Pancreas (tissue), 10 donors: ENCODE measurements around the gene DLEU7. TPM values are rescaled to one million over a fixed set of nuclear protein-coding genes. Genes with fewer than 3 reads are reported as not detected.

ENCODE experiments used
- ATAC-seq, 4 donors: fragments of 200-7000 bp; cut with Tn5 transposase; one replicate each; pipeline versions ENCODE4 v1.8.0 to v1.9.1; 2020; ENCODE audit warnings: mild to moderate bottlenecking in 4 of 4, moderate library complexity in 4 of 4
- DNase-seq, 6 donors: peaks; one replicate each; pipeline ENCODE4 v3.0.0-alpha.2; 2020
- FAIRE-seq: peaks from 2 replicates; lab custom pipeline; 2012; peaks lifted over from hg19 to GRCh38; lab: Jason Lieb, UNC
- H3K27ac ChIP-seq, 4 donors: fragments of 200-600 bp; sonication (generic); 1 replicate in 3 of 4; 2 replicates in 1 of 4; pipeline versions ENCODE4 v1.5.0 to v1.8.0; 2020
- H3K27me3 ChIP-seq, 4 donors: fragments of 200-600 bp; one replicate each; pipeline ENCODE4 v1.8.0; 2021
- H3K36me3 ChIP-seq, 3 donors: fragments of 200-600 bp; sonication (generic) in 1 of 3; one replicate each; pipeline versions ENCODE4 v1.5.0 to v1.8.0; 2020 to 2021
- H3K4me1 ChIP-seq, 3 donors: fragments of 200-600 bp; one replicate each; pipeline ENCODE4 v1.8.0; 2021
- H3K4me3 ChIP-seq, 4 donors: fragments of 200-600 bp; sonication (generic) in 2 of 4; one replicate each; pipeline versions ENCODE4 v1.5.0 to v1.8.0; 2020 to 2021
- H3K9me3 ChIP-seq, 4 donors: fragments of 200-600 bp; one replicate each; pipeline ENCODE4 v1.8.0; 2021
- CTCF ChIP-seq, 4 donors: fragments of 200-600 bp; sonication (generic) in 3 of 4; IDR thresholded peaks; one replicate each; pipeline versions ENCODE4 v1.5.0 to v1.8.0; 2021; ENCODE audit warnings: antibody characterized with exemption in 4 of 4
- WGBS, 2 donors: extraction: QIAGEN DNeasy Blood & Tissue Kit; methylation state at CpG; one replicate each; pipeline ENCODE4 v1.1.7; 2013; 5-methylcytosine and 5-hydroxymethylcytosine counted together
- intact Hi-C, 3 donors: fragments of 100-400 bp; cut with DNase I; formaldehyde crosslinking; loops; one replicate each; pipeline versions ENCODE4 v1.11.1 to v1.14.2; 2022
- polyA plus RNA-seq, 2 donors: library from polyadenylated mRNA; stranded (reverse); fragments of 200-250 nt; gene quantifications; one replicate each; pipeline ENCODE4 v1.2.3, GENCODE V29; 2013
- total RNA-seq, 6 donors: library from RNA; stranded (reverse); fragmentation: NEBNext Ultra II Directional in 4 of 6; extraction: Animal tissue kit (Norgen Biotek cat#: 25700) in 4 of 6; gene quantifications; one replicate each; pipeline versions ENCODE4 v1.2.1 to v1.2.4, GENCODE V29; 2021 to 2023
- donor health status: healthy with polysubstance abuse.
- donor health status: DM: no; HTN: no; CAD: no; lungs with moderate emphysema.
- donor health status: DM: no; HTN: no; CAD: no.
- donor health status: control.
- donor health status: control.
- donor health status: Bipolar disorder and iron deficiency.
- donor health status: DM: yes; HTN: yes; CAD: no.
- donor health status: DM: no; HTN: no; CAD: no.
- donor health status: DM: no; HTN: no; CAD: no.
- donor health status: DM: yes; HTN: yes; CAD: no.

Gene DLEU7
- total and polyA plus RNA-seq, 8 donors: 0.02 to 0.47 (median 0.08) TPM; not detected in 3

DNA sequence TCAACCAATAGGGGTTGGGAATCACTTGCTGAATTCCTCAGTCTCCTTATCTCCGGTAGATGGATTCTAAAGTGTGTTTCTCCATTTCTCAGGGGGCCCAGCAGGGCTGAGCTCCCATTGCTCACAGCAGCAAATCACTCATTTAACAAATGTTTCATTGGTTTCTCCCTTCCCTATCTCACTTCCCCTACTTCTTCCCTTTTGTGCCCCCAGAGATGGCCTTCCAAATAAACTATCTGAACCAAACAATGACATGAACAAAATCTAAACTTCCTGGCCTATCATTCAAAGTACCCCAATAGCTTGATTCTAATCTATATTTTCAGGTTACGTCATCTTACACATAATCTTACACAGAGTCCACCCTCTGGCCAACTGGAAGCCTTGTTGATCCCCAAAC lies 60.4 kb downstream of the DLEU7 start:
- FAIRE-seq: no peak
- no peak for DNase-seq
- Histone ChIP-seq H3K27me3 (no peaks in the 10 kb centered on the region), H3K4me1 (no peaks in the 10 kb centered on the region), H3K9me3 (no peaks in the 10 kb centered on the region), H3K36me3 (no peaks in the 10 kb centered on the region), H3K4me3 (no peak overlapping the region), H3K27ac (no peak overlapping the region)
- TF ChIP-seq CTCF (IDR thresholded peaks at IDR 0.05): no peak
- no peak for ATAC-seq
- intact Hi-C loops: no loop called here
- 77 to 85% methylated on average over 2 of the region's 2 CpGs for WGBS, 2 donors

DNA sequence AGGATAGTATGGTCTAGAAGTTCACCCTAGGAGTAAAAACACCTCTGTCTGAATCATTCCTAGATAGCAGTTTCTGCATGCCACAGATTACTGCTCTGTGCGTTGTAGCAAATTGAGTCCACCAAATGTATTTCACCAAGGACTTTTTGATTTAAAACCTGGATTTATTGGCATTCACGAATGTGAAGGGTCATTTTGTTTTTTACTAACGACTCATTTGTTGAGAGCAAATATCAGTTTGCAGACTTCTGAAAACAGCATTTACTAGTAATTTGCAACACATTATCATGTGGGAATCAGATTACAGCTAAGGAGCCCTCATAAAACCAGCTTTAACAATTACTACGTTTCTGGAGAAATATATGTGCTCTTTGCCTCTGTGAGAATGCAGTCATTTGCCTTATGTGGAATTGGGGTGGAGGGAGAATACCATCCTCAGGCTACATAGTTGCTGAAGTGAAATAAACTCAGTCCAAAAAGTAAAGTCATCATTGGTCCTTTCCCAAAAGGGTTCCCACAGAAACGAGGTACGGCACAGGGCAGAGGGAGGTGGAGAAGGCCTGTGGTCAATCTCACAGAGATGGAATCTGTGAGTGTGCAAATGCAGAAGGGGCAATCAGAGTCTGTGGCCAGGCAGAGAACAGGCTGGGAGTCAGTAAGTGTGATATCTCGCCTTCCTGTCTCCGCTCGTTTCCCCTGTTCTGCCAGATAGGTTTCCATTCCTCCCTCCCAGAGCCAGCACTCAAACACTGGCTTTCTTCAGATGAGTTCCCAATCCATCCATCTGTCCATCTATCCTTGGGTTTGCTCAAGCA lies 63.1 kb downstream of the DLEU7 start:
- WGBS, 2 donors: 66 to 74% methylated on average over 9 of the region's 9 CpGs
- intact Hi-C loops: no loop called here
- no peak for FAIRE-seq
- Histone ChIP-seq H3K4me1 (no peaks in the 10 kb centered on the region), H3K36me3 (no peaks in the 10 kb centered on the region), H3K9me3 (no peaks in the 10 kb centered on the region), H3K27me3 (no peaks in the 10 kb centered on the region), H3K4me3 (no peak overlapping the region), H3K27ac (no peak overlapping the region)
- TF ChIP-seq CTCF (IDR thresholded peaks at IDR 0.05): no peak
- DNase-seq: no peak
- ATAC-seq: no peak

GRCh38 chr13:50779443-50780200 lies 63.9 kb downstream of the DLEU7 start:
- ATAC-seq (no peak), FAIRE-seq (no peak), DNase-seq (no peak)
- peaks cover 0 to 4% (median 0%) of the 10 kb centered on the region in 4 donors for H3K27me3 ChIP-seq
- no peaks in the 10 kb centered on the region for H3K9me3 ChIP-seq
- intact Hi-C loops: no loop called here
- H3K27ac ChIP-seq: no peak overlapping the region
- no peak overlapping the region for H3K4me3 ChIP-seq
- TF ChIP-seq CTCF (IDR thresholded peaks at IDR 0.05): no peak
- no peaks in the 10 kb centered on the region for H3K4me1 ChIP-seq
- no peaks in the 10 kb centered on the region for H3K36me3 ChIP-seq
- WGBS, 2 donors: 74 to 84% methylated on average over 8 of the region's 8 CpGs

Other genes starting within 250 kb of the DLEU7 start
- 10 to 100 TPM; 19.0 to 24.8 (median 22.4) TPM for gene RNASEH2B, start 66.1 kb upstream of the DLEU7 start, total RNA-seq
- gene RNASEH2B, start 66.1 kb upstream of the DLEU7 start, polyA plus RNA-seq: 10 to 100 TPM; 24.8 to 41.6 TPM